AG10803 (cell line): ENCODE data around the gene DHH.

ENCODE experiments used
- DNase-seq: peaks from one replicate; pipeline ENCODE4 v3.0.0; 2010; ENCODE audit warnings: low read depth
- H3K4me3 ChIP-seq: 2 replicates; pipeline ENCODE4 v1.5.1; 2011; ENCODE audit warnings: mild to moderate bottlenecking, low read length, control low read depth
- TF ChIP-seq, protein P1 (sequence below): conservative IDR thresholded peaks from 2 replicates; pipeline ENCODE4 v1.5.1; 2011; ENCODE audit warnings: mild to moderate bottlenecking, low read length, control low read depth, inconsistent platforms

Gene DHH

DNA sequence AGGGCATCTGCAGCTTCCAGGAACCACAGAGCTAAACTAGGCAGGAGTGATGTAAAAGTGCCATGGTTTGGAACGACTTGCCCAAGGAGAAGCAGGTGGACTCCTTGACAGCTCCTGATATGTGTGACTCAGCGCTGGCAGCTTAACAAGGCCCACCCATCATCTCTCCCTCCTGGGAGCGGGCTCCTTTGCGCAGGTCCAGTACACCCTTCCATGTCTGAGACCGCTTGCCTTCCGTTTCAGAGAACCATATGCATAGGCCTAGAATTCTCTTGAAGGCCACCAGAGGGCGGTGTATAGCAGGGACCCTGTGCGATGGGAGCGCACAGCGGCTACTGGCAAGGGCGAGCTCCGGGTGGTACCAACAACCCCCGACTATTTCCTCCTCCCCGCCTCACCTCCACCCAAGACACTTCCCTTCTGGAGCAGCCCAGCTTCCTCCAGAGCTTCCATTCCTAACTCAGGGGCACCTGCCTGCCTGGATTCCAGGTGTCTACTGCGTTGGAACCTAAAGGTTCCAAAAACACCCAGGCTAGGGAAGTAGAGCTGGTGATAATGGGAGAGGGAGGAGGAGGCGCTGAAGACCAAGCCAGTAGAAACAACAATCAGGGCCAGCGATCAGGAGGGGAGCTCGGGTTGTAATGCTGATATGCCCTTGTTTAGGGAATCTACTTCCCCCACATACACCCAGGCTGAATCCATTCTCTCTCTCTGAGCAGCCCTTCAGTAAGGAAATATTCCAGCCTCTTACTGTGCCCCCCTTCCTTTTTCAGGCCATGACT, 6.3 kb downstream of the DHH start:
- peak; percentile 81 for DNase-seq
- H3K4me3 ChIP-seq: no peak overlapping the region
- TF ChIP-seq, protein P1, sequence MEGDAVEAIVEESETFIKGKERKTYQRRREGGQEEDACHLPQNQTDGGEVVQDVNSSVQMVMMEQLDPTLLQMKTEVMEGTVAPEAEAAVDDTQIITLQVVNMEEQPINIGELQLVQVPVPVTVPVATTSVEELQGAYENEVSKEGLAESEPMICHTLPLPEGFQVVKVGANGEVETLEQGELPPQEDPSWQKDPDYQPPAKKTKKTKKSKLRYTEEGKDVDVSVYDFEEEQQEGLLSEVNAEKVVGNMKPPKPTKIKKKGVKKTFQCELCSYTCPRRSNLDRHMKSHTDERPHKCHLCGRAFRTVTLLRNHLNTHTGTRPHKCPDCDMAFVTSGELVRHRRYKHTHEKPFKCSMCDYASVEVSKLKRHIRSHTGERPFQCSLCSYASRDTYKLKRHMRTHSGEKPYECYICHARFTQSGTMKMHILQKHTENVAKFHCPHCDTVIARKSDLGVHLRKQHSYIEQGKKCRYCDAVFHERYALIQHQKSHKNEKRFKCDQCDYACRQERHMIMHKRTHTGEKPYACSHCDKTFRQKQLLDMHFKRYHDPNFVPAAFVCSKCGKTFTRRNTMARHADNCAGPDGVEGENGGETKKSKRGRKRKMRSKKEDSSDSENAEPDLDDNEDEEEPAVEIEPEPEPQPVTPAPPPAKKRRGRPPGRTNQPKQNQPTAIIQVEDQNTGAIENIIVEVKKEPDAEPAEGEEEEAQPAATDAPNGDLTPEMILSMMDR: peak; percentile 86

DNA sequence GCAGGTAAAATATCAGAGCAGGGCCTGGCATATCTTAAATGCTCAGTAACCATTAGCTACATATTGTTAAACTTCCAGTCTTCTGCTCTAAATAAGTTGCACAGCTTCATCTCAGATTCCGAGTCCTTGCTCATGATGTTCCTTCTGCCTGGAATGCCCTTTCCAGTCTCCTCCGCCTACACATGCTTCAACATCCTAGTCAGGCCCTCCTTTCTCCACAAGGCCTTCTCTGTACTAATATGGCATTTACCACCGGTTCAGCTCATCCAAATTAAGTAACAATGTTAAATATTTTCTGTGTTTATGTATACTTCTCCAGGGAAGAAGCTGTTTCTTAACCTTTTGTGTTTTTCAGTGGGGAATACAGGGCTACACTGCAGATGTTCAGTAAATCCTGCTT, 8.5 kb downstream of the DHH start:
- H3K4me3 ChIP-seq: no peak overlapping the region
- peak; percentile 50 for DNase-seq
- TF ChIP-seq, protein P1: no peak

DNA sequence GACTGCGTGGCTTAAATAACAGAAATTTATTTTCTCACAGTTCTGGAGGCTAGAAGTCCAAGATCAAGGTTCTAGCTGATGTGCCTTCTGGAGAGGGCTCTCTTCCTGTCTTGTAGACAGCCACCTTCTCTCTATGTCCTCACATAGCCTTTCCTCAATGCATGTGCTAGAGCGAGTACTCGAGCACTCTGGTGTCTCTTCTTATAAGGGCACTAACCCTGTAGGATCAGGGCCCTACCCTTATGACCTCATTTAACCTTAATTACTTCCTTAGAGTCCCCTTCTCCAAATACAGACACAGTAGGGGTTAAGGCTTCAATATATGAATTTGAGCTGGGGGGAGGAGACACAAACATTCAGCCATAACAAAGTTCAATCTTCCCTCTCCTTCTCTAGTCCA, 10.2 kb downstream of the DHH start:
- no peak for DNase-seq
- TF ChIP-seq, protein P1: no peak
- no peak overlapping the region for H3K4me3 ChIP-seq

DNA sequence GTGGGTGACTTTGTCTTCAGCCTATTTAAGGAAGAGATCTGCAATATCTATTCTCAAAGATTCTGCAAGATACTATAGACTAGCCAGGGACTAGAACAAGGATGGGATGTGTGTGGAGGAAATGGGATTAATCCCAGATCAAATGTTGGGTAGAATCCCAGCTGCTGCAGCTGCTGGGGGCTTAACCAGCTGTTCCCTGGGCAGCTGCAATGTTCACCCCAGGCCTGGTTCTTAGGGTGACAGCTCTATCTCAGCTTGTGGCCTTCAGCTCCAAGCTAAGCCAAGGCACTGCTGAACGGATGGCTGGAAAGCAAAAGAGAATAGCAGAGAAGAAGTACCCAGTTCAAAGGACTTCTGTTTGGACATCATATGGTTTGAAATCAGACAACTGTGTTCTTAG, 14.8 kb downstream of the DHH start:
- DNase-seq: no peak
- TF ChIP-seq, protein P1: no peak
- H3K4me3 ChIP-seq: no peak overlapping the region

DNA sequence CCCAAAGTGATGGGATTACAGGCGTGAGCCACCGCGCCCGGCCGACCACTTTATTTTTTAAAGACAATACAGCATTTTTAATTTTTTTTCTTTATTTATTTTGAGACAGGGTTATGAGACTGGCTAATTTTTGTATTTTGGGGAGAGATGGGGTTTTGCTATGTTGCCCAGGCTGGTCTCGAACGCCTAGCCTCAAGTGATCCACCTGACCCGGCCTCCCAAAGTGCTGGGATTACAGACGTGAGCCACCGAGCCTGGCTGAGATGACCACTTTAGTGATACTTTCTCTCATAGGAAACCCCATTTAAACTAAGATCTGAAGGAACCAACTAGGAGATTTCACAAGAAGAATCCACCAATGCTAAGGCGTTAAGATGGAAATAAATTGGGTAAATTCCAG, 23.6 kb downstream of the DHH start:
- DNase-seq: no peak
- H3K4me3 ChIP-seq: no peak overlapping the region
- TF ChIP-seq, protein P1: no peak

DNA sequence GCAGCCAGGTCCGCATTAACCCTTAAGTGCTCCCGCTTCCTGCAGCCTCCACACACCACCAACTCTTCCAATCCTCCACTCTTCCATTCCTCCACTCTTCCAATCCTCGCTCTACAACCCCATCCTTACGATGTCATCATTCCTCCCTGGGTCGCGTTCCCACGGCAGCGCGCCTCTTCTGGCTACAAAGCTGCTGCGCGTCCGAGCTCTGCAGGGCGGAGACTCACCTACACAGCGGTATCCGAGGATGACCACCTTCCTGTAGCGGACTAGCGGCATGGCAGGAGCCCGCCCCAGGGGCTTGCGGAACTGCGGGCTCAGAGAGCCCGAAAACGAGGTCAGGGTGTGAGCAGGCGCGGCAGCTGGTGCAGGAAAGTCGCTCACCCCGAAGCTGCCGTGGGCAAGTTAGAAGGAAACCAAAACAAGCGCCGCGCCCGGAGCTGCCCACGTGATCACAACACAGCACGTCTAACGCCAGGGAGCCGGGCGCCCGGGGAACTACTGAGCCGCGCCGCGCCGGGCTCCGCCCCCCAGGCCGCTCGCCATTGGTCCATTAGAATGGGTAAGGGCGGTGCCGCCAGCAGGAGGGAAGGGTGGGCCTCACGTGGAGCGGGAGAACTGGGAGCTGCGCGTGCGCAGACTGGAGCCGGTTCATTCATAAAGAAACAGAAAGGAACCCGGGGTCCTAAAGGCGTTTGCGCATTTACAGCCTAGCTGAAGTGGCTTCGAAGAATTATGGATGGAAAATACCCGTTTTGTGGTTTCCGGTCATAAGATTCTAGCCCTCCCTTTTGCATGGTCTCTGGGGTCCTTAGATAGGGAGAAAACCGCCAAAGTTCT, 24.9 kb downstream of the DHH start, which contains the start of gene RHEBL1:
Gene RHEBL1 (minus strand): TSS at position 473 of the 840 bp plus-strand sequence. CDS start 194 bp downstream, at position 279.
- TF ChIP-seq, protein P1: peak; percentile 15; the same call in 1 of the 2 replicates
- peak; percentile 93 for DNase-seq
- H3K4me3 ChIP-seq: peak within 1 kb of the TSS; percentile 91
